ENCODE data around the gene STX1B. TPM values are rescaled to one million over a fixed set of nuclear protein-coding genes. Genes with fewer than 3 reads are reported as not detected.

STX1B gene
- total and polyA plus RNA-seq, 2 of the 8 experiments (the other 6 are each of a cell fraction or from before 2014, with no cell fraction given), result 8.9 to 20.2 TPM

- Histone ChIP-seq H2AFZ (ENCODE audit: low read length) (no peak overlapping the region), H3K36me3 (ENCODE audit: control insufficient read depth in 2 of 4, insufficient read depth in 4 of 4, low read length in 3 of 4) (peaks cover 11 to 22% (median 12%) of the 10 kb centered on the region in 4 experiments; a peak in 7 of 8 replicates), H4K91ac (replicated peaks; ENCODE audit: insufficient read length, low read length) (no peak overlapping the region), H3K23me2 (ENCODE audit: low read depth, low read length) (no peaks in the 10 kb centered on the region; the same call in 1 of the 2 replicates), H3K56ac (replicated peaks; ENCODE audit: insufficient read length, low read depth, low read length) (no peak overlapping the region), H2AK5ac (ENCODE audit: low read depth, low read length) (no peak overlapping the region), H2BK20ac (ENCODE audit: low read length) (no peak overlapping the region), H3K27me3 (replicated peaks in 1 of 4; ENCODE audit: control insufficient read depth in 3 of 4, extremely low read depth in 1 of 4, insufficient read depth in 3 of 4, low read length in 3 of 4) (no peaks in the 10 kb centered on the region), H2BK5ac (ENCODE audit: low read depth, low read length) (peak overlapping the region; percentile 48; the same call in 1 of the 2 replicates), H2BK12ac (ENCODE audit: low read depth, low read length) (no peak overlapping the region), H3K4ac (replicated peaks; ENCODE audit: insufficient read length, low read depth, low read length) (no peak overlapping the region), H3K27ac (ENCODE audit: low read depth, low read length) (no peak overlapping the region), H4K20me1 (replicated peaks in 1 of 2; ENCODE audit: control insufficient read depth in 1 of 2, insufficient read depth in 2 of 2, low read length in 2 of 2) (peaks cover 3 to 12% of the 10 kb centered on the region in 2 experiments), H3K4me3 (ENCODE audit: extremely low read depth in 1 of 4, insufficient read depth in 2 of 4, low read depth in 3 of 4, low read length in 4 of 4) (0 out of 8 replicates have a peak overlapping the region, but pooled peaks of 2 of the 4 experiments have one; percentile 1 to 10), H3K9me3 (ENCODE audit: insufficient read depth in 2 of 2, low read depth in 1 of 2, low read length in 1 of 2) (no peaks in the 10 kb centered on the region), H2BK120ac (replicated peaks; ENCODE audit: low read depth, low read length) (no peak overlapping the region), H3K4me2 (ENCODE audit: insufficient read depth in 1 of 2, low read depth in 2 of 2, low read length in 2 of 2) (peak overlapping the region in 1 of 2 experiments; percentile 22; a peak in 1 of 4 replicates), H3K18ac (ENCODE audit: extremely low read depth, low read length) (no peak overlapping the region), H4K5ac (ENCODE audit: insufficient read length, low read depth, low read length) (no peak overlapping the region), H3K14ac (ENCODE audit: insufficient read length) (no peak overlapping the region), H2BK15ac (ENCODE audit: low read length) (no peak overlapping the region), H3K23ac (ENCODE audit: insufficient read length) (no peak overlapping the region), H3K79me2 (ENCODE audit: control insufficient read depth in 1 of 2, insufficient read depth in 2 of 2, low read length in 2 of 2) (no peaks in the 10 kb centered on the region; a peak in 1 of 4 replicates), H4K8ac (ENCODE audit: extremely low read depth, insufficient read depth, low read length) (no peak overlapping the region), H3K79me1 (ENCODE audit: low read depth, low read length) (peaks cover 2% of the 10 kb centered on the region; the same call in 1 of the 2 replicates), H3K9ac (replicated peaks in 1 of 4; ENCODE audit: extremely low read depth in 1 of 4, low read depth in 3 of 4, low read length in 3 of 4) (no peak overlapping the region), H3K4me1 (replicated peaks in 1 of 4; ENCODE audit: control insufficient read depth in 3 of 4, insufficient read depth in 4 of 4, low read length in 3 of 4) (peaks cover 0 to 19% (median 13%) of the 10 kb centered on the region in 4 experiments; a peak in 6 of 7 replicates)
- DNase-seq (ENCODE audit: low read depth in 1 of 2, low spot score in 2 of 2), result no peak
- WGBS, 2 experiments (ENCODE audit: extremely low coverage in 1 of 2, insufficient coverage in 1 of 2, insufficient read length in 1 of 2, insufficient replicate concordance in 2 of 2, low coverage in 1 of 2, low lambda C conversion rate in 2 of 2, missing lambda C conversion rate in 1 of 2), result 78% methylated on average over 4 of the region's 4 CpGs; no CpG with 5 or more reads in 1 of the 2 experiments
- FAIRE-seq, result no peak
- POLR2A ChIA-PET (ENCODE audit: partially characterized antibody), result interaction anchor here (0.6 to 12.0 kb wide), 11 partner anchors 8 to 196 kb away, joined by 3 to 105 read pairs (median 4); partner anchors contain the start of genes FBXL19, KAT8, ORAI3 and SETD1A
- CTCF ChIA-PET (ENCODE audit: partially characterized antibody), result interaction anchor here (0.6 to 4.5 kb wide), 26 partner anchors 8 to 501 kb away, joined by 3 to 33 read pairs (median 4); partner anchors contain the start of gene STX4
- TF ChIP-seq TAF1 (IDR thresholded peaks at IDR 0.05; ENCODE audit: low read depth, low read length) (no peak), GABPA (IDR thresholded peaks at IDR 0.05; ENCODE audit: borderline replicate concordance, insufficient read depth, low read length) (no peak), KDM4A (IDR thresholded peaks at IDR 0.05; ENCODE audit: low read depth, low read length, severe bottlenecking) (no peak), TCF12 (IDR thresholded peaks at IDR 0.05; ENCODE audit: low read depth, low read length) (no peak)
Observed at GRCh38 chr16:30942426-30942806, 68.0 kb downstream of the STX1B start.
